HEK293 (cell line): ENCODE results near the gene PTGDR.
A peak's percentile ranks its signal among the peaks of the same experiment; 100 is the strongest.

Source experiments
- CTCF ChIA-PET: fragments of 350-600 bp; formaldehyde crosslinking; extraction: SDS; loops from one replicate; lab custom pipeline; 2021; ENCODE audit warnings: antibody characterized with exemption; lab: Yijun Ruan, JAX
- POLR2A ChIA-PET: fragments of 300-600 bp; formaldehyde crosslinking; extraction: SDS; loops from one replicate; lab custom pipeline; 2020; ENCODE audit warnings: antibody characterized with exemption, inconsistent platforms; lab: Yijun Ruan, JAX
- H3K27ac ChIP-seq: fragments of 200-500 bp; sonication (Bioruptor generic); 2 replicates; pipeline ENCODE4 v1.5.1; 2014; ENCODE audit warnings: low read depth, low read length, control low read depth, inconsistent platforms; ENCODE audit errors: extremely low read depth
- H3K36me3 ChIP-seq, 2 experiments: fragments of 200-500 bp in 1 of 2; sonication (Bioruptor generic) in 1 of 2; 1 replicate in 1 of 2; 2 replicates in 1 of 2; pipeline ENCODE4 v1.5.1; 2014 to 2017; ENCODE audit warnings: inconsistent platforms in 2 of 2, low read length in 2 of 2; ENCODE audit not compliant: control insufficient read depth in 2 of 2, insufficient read depth in 1 of 2
- H3K4me1 ChIP-seq: fragments of 200-500 bp; sonication (Bioruptor generic); 2 replicates; pipeline ENCODE4 v1.5.1; 2014; ENCODE audit warnings: mild to moderate bottlenecking, low read length, inconsistent platforms; ENCODE audit not compliant: control insufficient read depth, insufficient read depth
- H3K4me3 ChIP-seq: 2 replicates; pipeline ENCODE4 v1.5.1; 2011; ENCODE audit warnings: low read depth, mild to moderate bottlenecking, control low read depth, low read length, moderate library complexity
- H3K9me3 ChIP-seq: fragments of 200-500 bp; sonication (Bioruptor generic); 2 replicates; pipeline ENCODE4 v1.5.1; 2014; ENCODE audit warnings: low read depth, low read length, inconsistent platforms; ENCODE audit not compliant: control insufficient read depth, insufficient read depth
- HOXA7 ChIP-seq: sonication (generic); formaldehyde crosslinking; IDR thresholded peaks from 2 replicates; pipeline ENCODE4 v1.8.1; 2022; ENCODE audit warnings: missing genetic modification reagents, borderline replicate concordance
- MZF1 ChIP-seq: fragments of 450-650 bp; formaldehyde crosslinking; IDR thresholded peaks from 2 replicates; pipeline ENCODE4 v1.5.1; 2017; ENCODE audit warnings: missing biosample characterization, missing genetic modification characterization, borderline replicate concordance
- PRDM1 ChIP-seq: fragments of 450-650 bp; formaldehyde crosslinking; IDR thresholded peaks from 2 replicates; pipeline ENCODE4; 2016; ENCODE audit warnings: missing biosample characterization, missing genetic modification characterization
- TCF7L2 ChIP-seq: IDR thresholded peaks from 2 replicates; pipeline ENCODE4 v1.6.1; 2011; ENCODE audit warnings: low read depth, mild to moderate bottlenecking, inconsistent platforms, low read length, moderate library complexity, borderline replicate concordance
- TRIM28 ChIP-seq: IDR thresholded peaks from 2 replicates; pipeline ENCODE4 v1.6.1; 2011; ENCODE audit warnings: low read length, control low read depth, borderline replicate concordance
- YY2 ChIP-seq: fragments of 450-650 bp; formaldehyde crosslinking; IDR thresholded peaks from 2 replicates; pipeline ENCODE4 v1.5.1; 2016; ENCODE audit warnings: missing biosample characterization, missing genetic modification characterization
- ZBTB20 ChIP-seq: fragments of 450-650 bp; formaldehyde crosslinking; IDR thresholded peaks from 2 replicates; pipeline ENCODE4 v1.5.1; 2016; ENCODE audit warnings: missing biosample characterization, missing genetic modification characterization
- ZBTB48 ChIP-seq: fragments of 450-650 bp; formaldehyde crosslinking; IDR thresholded peaks from 2 replicates; pipeline ENCODE4 v1.5.1; 2016; ENCODE audit warnings: missing biosample characterization, missing genetic modification characterization
- ZFP69B ChIP-seq: fragments of 450-650 bp; formaldehyde crosslinking; IDR thresholded peaks from 2 replicates; pipeline ENCODE4 v1.5.1; 2016; ENCODE audit warnings: missing biosample characterization, missing genetic modification characterization
- ZNF23 ChIP-seq: fragments of 450-650 bp; formaldehyde crosslinking; IDR thresholded peaks from 2 replicates; pipeline ENCODE4 v1.5.1; 2016; ENCODE audit warnings: missing biosample characterization, missing genetic modification characterization, borderline replicate concordance
- ZNF311 ChIP-seq: fragments of 450-650 bp; formaldehyde crosslinking; IDR thresholded peaks from 2 replicates; pipeline ENCODE4 v1.5.1; 2017; ENCODE audit warnings: missing biosample characterization, missing genetic modification characterization, borderline replicate concordance
- ZNF391 ChIP-seq: fragments of 450-650 bp; formaldehyde crosslinking; IDR thresholded peaks from 2 replicates; pipeline ENCODE4 v1.5.1; 2016; ENCODE audit warnings: low read depth, missing biosample characterization, missing genetic modification characterization, borderline replicate concordance
- ZNF433 ChIP-seq: fragments of 450-650 bp; formaldehyde crosslinking; IDR thresholded peaks from 2 replicates; pipeline ENCODE4 v1.5.1; 2016; ENCODE audit warnings: missing biosample characterization, missing genetic modification characterization, low read depth
- ZNF571 ChIP-seq: fragments of 450-650 bp; formaldehyde crosslinking; IDR thresholded peaks from 2 replicates; pipeline ENCODE4 v1.5.0; 2017; ENCODE audit warnings: missing biosample characterization, missing genetic modification characterization
- ZNF600 ChIP-seq: fragments of 450-650 bp; formaldehyde crosslinking; IDR thresholded peaks from 2 replicates; pipeline ENCODE4 v1.5.1; 2016; ENCODE audit warnings: missing biosample characterization, missing genetic modification characterization
- TF ChIP-seq, protein P1 (sequence below): fragments of 450-650 bp; formaldehyde crosslinking; IDR thresholded peaks from 2 replicates; pipeline ENCODE4 v1.5.1; 2016; ENCODE audit warnings: missing biosample characterization, missing genetic modification characterization
- TF ChIP-seq, protein P2 (sequence below): fragments of 450-650 bp; formaldehyde crosslinking; IDR thresholded peaks from 2 replicates; pipeline ENCODE4 v1.5.1; 2016; ENCODE audit warnings: missing biosample characterization, missing genetic modification characterization
- TF ChIP-seq, protein P3 (sequence below): fragments of 450-650 bp; formaldehyde crosslinking; IDR thresholded peaks from 2 replicates; pipeline ENCODE4 v1.5.1; 2016; ENCODE audit warnings: missing biosample characterization, missing genetic modification characterization
- TF ChIP-seq, protein P4 (sequence below): fragments of 450-650 bp; formaldehyde crosslinking; IDR thresholded peaks from 2 replicates; pipeline ENCODE4; 2016; ENCODE audit warnings: missing biosample characterization, missing genetic modification characterization
- TF ChIP-seq, protein P5 (sequence below): fragments of 450-650 bp; formaldehyde crosslinking; IDR thresholded peaks from 2 replicates; pipeline ENCODE4 v1.5.1; 2016; ENCODE audit warnings: missing biosample characterization, missing genetic modification characterization, borderline replicate concordance
- TF ChIP-seq, protein P6 (sequence below): fragments of 450-650 bp; formaldehyde crosslinking; IDR thresholded peaks from 2 replicates; pipeline ENCODE4 v1.5.1; 2016; ENCODE audit warnings: missing biosample characterization, missing genetic modification characterization

PTGDR gene

DNA sequence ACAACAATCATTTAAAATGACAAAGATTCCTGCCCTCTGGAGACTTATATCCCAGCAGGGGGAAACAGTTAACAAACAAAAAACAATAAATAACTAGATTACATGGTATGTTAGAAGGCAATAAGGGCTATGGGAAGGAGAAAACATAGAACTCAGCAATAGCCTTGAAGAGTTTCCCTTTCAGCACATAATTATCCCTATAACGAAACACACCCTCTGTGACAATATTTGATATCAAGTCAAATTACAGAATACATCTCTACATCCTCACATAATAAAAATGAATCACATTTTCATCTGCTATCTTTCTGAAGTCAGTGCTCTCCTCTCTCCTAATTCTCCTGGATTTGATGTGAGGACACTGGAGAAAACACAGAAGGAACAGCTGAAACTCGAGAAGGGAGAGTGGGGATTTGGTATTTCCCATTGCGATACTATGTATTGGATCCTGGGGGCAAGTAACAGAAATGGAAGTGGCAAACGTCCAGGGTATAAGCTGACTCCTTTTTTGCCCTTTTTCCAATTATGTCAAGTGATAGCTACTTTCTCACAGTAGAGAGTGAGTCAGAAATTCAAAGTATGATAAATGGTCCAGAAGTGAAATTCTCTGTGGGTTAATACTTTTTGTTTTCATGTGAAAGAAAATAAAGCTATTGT, 36.9 kb downstream of the PTGDR start:
- CTCF ChIA-PET = interaction anchor here (2.0 kb wide), 1 partner anchor 10 kb away, joined by 8 read pairs; the partner anchor contains the start of gene PTGER2
- Histone ChIP-seq H3K4me3 (no peak overlapping the region), H3K27ac (no peak overlapping the region), H3K9me3 (no peaks in the 10 kb centered on the region; the same call in 1 of the 2 replicates), H3K4me1 (no peaks in the 10 kb centered on the region), H3K36me3 (no peaks in the 10 kb centered on the region)
- no peak for TF ChIP-seq ZNF23 (tag by site-specific recombination)
- TF ChIP-seq MZF1 (tag by site-specific recombination) = peak; percentile 57; the same call in 1 of the 2 replicates
- TF ChIP-seq, protein P1, sequence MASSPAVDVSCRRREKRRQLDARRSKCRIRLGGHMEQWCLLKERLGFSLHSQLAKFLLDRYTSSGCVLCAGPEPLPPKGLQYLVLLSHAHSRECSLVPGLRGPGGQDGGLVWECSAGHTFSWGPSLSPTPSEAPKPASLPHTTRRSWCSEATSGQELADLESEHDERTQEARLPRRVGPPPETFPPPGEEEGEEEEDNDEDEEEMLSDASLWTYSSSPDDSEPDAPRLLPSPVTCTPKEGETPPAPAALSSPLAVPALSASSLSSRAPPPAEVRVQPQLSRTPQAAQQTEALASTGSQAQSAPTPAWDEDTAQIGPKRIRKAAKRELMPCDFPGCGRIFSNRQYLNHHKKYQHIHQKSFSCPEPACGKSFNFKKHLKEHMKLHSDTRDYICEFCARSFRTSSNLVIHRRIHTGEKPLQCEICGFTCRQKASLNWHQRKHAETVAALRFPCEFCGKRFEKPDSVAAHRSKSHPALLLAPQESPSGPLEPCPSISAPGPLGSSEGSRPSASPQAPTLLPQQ = no peak
- TF ChIP-seq, protein P2, sequence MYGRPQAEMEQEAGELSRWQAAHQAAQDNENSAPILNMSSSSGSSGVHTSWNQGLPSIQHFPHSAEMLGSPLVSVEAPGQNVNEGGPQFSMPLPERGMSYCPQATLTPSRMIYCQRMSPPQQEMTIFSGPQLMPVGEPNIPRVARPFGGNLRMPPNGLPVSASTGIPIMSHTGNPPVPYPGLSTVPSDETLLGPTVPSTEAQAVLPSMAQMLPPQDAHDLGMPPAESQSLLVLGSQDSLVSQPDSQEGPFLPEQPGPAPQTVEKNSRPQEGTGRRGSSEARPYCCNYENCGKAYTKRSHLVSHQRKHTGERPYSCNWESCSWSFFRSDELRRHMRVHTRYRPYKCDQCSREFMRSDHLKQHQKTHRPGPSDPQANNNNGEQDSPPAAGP (tag by site-specific recombination) = no peak
- no peak for TF ChIP-seq ZNF571
- no peak for TF ChIP-seq ZNF391 (tag by site-specific recombination)
- TF ChIP-seq YY2 (tag by site-specific recombination) = no peak
- TF ChIP-seq ZBTB20 = no peak
- TF ChIP-seq, protein P3, sequence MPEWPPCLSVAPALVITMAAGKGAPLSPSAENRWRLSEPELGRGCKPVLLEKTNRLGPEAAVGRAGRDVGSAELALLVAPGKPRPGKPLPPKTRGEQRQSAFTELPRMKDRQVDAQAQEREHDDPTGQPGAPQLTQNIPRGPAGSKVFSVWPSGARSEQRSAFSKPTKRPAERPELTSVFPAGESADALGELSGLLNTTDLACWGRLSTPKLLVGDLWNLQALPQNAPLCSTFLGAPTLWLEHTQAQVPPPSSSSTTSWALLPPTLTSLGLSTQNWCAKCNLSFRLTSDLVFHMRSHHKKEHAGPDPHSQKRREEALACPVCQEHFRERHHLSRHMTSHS (tag by site-specific recombination) = no peak
- no peak for TF ChIP-seq HOXA7 (CRISPR knock-in tag)
- peak; percentile 68 for TF ChIP-seq PRDM1
- no peak for TF ChIP-seq ZNF311 (tag by site-specific recombination)
- POLR2A ChIA-PET = no interaction called here

DNA sequence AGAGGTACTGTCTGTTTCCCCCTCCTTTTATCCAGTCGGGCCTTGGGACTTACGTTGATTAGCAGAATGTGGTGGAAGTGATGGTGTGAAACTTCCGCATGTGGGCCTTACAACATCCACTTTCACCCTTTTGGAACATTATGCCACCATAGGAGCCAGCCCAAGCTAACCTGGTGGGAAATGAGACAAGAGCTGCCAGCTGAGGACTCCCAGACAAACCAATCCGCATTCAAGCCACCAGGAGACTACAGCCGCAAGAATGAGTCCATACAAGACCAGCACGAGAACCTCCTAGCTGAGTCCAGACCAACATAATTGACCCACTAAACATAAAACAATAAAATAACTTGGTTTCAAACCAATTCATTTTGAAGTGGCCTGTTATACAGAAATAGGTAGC, 37.5 kb downstream of the PTGDR start:
- H3K4me3 ChIP-seq = no peak overlapping the region
- TF ChIP-seq ZFP69B (tag by site-specific recombination) (no peak), TRIM28 (no peak), ZNF433 (tag by site-specific recombination) (no peak), ZBTB48 (no peak)
- TF ChIP-seq, protein P4, sequence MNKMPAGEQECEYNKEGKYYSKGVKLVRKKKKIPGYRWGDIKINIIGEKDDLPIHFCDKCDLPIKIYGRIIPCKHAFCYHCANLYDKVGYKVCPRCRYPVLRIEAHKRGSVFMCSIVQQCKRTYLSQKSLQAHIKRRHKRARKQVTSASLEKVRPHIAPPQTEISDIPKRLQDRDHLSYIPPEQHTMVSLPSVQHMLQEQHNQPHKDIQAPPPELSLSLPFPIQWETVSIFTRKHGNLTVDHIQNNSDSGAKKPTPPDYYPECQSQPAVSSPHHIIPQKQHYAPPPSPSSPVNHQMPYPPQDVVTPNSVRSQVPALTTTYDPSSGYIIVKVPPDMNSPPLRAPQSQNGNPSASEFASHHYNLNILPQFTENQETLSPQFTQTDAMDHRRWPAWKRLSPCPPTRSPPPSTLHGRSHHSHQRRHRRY = no peak
- CTCF ChIA-PET = interaction anchor here (2.0 kb wide), 1 partner anchor 9 kb away, joined by 8 read pairs; the partner anchor contains the start of gene PTGER2
- H3K27ac ChIP-seq = no peak overlapping the region
- H3K9me3 ChIP-seq = no peaks in the 10 kb centered on the region; the same call in 1 of the 2 replicates
- POLR2A ChIA-PET = no interaction called here
- no peaks in the 10 kb centered on the region for H3K4me1 ChIP-seq
- no peaks in the 10 kb centered on the region for H3K36me3 ChIP-seq

DNA sequence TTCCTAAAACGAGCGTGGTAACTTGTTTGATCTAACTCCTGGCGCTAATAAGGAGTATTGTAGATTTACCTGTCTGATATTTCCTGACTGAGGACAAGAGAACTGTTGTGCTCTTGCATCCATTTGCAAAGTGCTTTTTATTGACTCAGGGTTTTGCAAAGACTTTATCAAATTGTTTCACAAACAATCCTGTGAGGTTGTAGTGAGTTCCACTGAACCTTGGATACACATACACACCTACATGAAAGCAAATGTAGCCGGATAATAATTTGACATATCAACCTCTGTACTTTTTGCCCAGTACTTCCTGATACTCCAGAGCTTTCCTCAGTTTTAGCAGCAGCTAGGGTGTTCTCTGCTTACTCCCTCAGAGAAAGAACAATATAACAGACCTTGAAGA, 39.9 kb downstream of the PTGDR start:
- TF ChIP-seq ZFP69B (tag by site-specific recombination) (no peak), ZNF600 (tag by site-specific recombination) (no peak), TCF7L2 (no peak), TRIM28 (no peak)
- TF ChIP-seq, protein P5, sequence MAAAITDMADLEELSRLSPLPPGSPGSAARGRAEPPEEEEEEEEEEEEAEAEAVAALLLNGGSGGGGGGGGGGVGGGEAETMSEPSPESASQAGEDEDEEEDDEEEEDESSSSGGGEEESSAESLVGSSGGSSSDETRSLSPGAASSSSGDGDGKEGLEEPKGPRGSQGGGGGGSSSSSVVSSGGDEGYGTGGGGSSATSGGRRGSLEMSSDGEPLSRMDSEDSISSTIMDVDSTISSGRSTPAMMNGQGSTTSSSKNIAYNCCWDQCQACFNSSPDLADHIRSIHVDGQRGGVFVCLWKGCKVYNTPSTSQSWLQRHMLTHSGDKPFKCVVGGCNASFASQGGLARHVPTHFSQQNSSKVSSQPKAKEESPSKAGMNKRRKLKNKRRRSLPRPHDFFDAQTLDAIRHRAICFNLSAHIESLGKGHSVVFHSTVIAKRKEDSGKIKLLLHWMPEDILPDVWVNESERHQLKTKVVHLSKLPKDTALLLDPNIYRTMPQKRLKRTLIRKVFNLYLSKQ = no peak
- TF ChIP-seq, protein P6, sequence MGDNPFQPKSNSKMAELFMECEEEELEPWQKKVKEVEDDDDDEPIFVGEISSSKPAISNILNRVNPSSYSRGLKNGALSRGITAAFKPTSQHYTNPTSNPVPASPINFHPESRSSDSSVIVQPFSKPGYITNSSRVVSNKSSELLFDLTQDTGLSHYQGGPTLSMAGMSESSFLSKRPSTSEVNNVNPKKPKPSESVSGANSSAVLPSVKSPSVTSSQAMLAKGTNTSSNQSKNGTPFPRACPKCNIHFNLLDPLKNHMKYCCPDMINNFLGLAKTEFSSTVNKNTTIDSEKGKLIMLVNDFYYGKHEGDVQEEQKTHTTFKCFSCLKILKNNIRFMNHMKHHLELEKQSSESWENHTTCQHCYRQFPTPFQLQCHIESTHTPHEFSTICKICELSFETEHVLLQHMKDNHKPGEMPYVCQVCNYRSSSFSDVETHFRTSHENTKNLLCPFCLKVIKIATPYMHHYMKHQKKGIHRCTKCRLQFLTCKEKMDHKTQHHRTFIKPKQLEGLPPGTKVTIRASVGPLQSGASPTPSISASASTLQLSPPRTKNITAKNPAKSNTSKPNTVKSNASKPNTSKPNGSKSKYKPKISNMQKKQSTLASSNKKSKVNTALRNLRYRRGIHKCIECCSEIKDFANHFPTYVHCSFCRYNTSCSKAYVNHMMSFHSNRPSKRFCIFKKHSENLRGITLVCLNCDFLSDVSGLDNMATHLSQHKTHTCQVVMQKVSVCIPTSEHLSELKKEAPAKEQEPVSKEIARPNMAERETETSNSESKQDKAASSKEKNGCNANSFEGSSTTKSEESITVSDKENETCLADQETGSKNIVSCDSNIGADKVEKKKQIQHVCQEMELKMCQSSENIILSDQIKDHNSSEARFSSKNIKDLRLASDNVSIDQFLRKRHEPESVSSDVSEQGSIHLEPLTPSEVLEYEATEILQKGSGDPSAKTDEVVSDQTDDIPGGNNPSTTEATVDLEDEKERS (tag by site-specific recombination) = no peak
- TF ChIP-seq, all 188 proteins: peak for 0
- ChIA-PET CTCF (no interaction called here), POLR2A (no interaction called here)
- Histone ChIP-seq H3K27ac (no peak overlapping the region), H3K9me3 (no peaks in the 10 kb centered on the region), H3K4me3 (no peak overlapping the region), H3K4me1 (no peaks in the 10 kb centered on the region), H3K36me3 (no peaks in the 10 kb centered on the region)
